CD4-positive, CD25-positive, alpha-beta regulatory T cell (primary cell): Measurements from ENCODE around the gene VWA1. TPM values are rescaled to one million over a fixed set of nuclear protein-coding genes. Genes with fewer than 3 reads are reported as not detected.

Source experiments
- ATAC-seq, 2 donors: fragments of 150-1000 bp; cut with Tn5 transposase; one replicate each; pipeline ENCODE4 v1.10.0; 2021; ENCODE audit warnings: low read depth in 2 of 2, moderate number of reproducible peaks in 2 of 2, moderate library complexity in 1 of 2
- DNase-seq, 3 donors: peaks; one replicate each; pipeline versions ENCODE4 v3.0.0 to v3.0.0-alpha.2; 2012 to 2022; ENCODE audit warnings: mixed read lengths in 1 of 3
- H3K27ac ChIP-seq: one replicate; pipeline ENCODE4 v1.7.0; 2013; ENCODE audit warnings: mild to moderate bottlenecking, low read length; ENCODE audit not compliant: insufficient read depth, poor library complexity, severe bottlenecking
- H3K27me3 ChIP-seq: one replicate; pipeline ENCODE4 v1.7.0; 2013; ENCODE audit warnings: low read length; ENCODE audit not compliant: control insufficient read depth, insufficient read depth
- H3K36me3 ChIP-seq: one replicate; pipeline ENCODE4 v1.7.0; 2013; ENCODE audit warnings: mild to moderate bottlenecking, low read length, moderate library complexity; ENCODE audit not compliant: control insufficient read depth, insufficient read depth
- H3K4me1 ChIP-seq: 2 replicates; pipeline ENCODE4 v1.7.0; 2013; ENCODE audit warnings: mild to moderate bottlenecking, low read length; ENCODE audit not compliant: insufficient read depth, control insufficient read depth, poor library complexity, severe bottlenecking
- H3K4me3 ChIP-seq: one replicate; pipeline ENCODE4 v1.7.0; 2013; ENCODE audit warnings: low read depth, mild to moderate bottlenecking, low read length, moderate library complexity
- H3K9me3 ChIP-seq, 2 experiments: 1 replicate in 1 of 2; 2 replicates in 1 of 2; pipeline ENCODE4 v1.7.0; 2013; ENCODE audit warnings: low read length in 2 of 2, mild to moderate bottlenecking in 1 of 2, moderate library complexity in 1 of 2; ENCODE audit not compliant: control insufficient read depth in 2 of 2
- H3K27ac Mint-ChIP-seq, 3 donors: one replicate each; pipeline ENCODE4 v1.8.0; 2020 to 2022; ENCODE audit warnings: mild to moderate bottlenecking in 3 of 3, mixed read lengths in 3 of 3, moderate library complexity in 2 of 3
- H3K27me3 Mint-ChIP-seq: one replicate; pipeline ENCODE4 v1.8.0; 2022; ENCODE audit warnings: mild to moderate bottlenecking, mixed read lengths
- H3K36me3 Mint-ChIP-seq: one replicate; pipeline ENCODE4 v1.8.0; 2020; ENCODE audit warnings: mixed read lengths
- H3K4me1 Mint-ChIP-seq, 4 donors: one replicate each; pipeline ENCODE4 v1.8.0; 2020 to 2022; ENCODE audit warnings: mixed read lengths in 4 of 4, mild to moderate bottlenecking in 1 of 4
- H3K4me3 Mint-ChIP-seq, 4 donors: one replicate each; pipeline ENCODE4 v1.8.0; 2020 to 2022; ENCODE audit warnings: mild to moderate bottlenecking in 4 of 4, mixed read lengths in 4 of 4, moderate library complexity in 3 of 4
- H3K9me3 Mint-ChIP-seq, 7 donors: one replicate each; pipeline ENCODE4 v1.8.0; 2020 to 2022; ENCODE audit warnings: mixed read lengths in 7 of 7, mild to moderate bottlenecking in 3 of 7, moderate library complexity in 2 of 7
- polyA plus RNA-seq, 4 donors: library from polyadenylated mRNA; unstranded; fragments of 300-500 nt; fragmentation: Illumina TruSeq; gene quantifications; one replicate each; pipeline ENCODE4 v1.2.3, GENCODE V29; 2021
- total RNA-seq: library from RNA; stranded (reverse); gene quantifications from one replicate; pipeline ENCODE4 v1.2.3, GENCODE V29; 2022

VWA1 gene
- total and polyA plus RNA-seq, 5 donors from 2014 or later, result not detected

GRCh38 chr1:1436630-1437032 is 1.1 kb downstream of the VWA1 start:
- H3K4me3 Mint-ChIP-seq, result no peak overlapping the region
- no peak overlapping the region for H3K27ac Mint-ChIP-seq
- H3K27me3 ChIP-seq, result peaks cover 4% of the 10 kb centered on the region
- no peaks in the 10 kb centered on the region for H3K9me3 ChIP-seq
- H3K27me3 Mint-ChIP-seq, result peaks cover 17% of the 10 kb centered on the region
- no peaks in the 10 kb centered on the region for H3K36me3 Mint-ChIP-seq
- no peak overlapping the region for H3K4me3 ChIP-seq
- no peak for ATAC-seq
- peaks cover 0 to 3% (median 0%) of the 10 kb centered on the region in 4 donors for H3K4me1 Mint-ChIP-seq
- H3K27ac ChIP-seq, result no peak overlapping the region
- peaks cover 11% of the 10 kb centered on the region for H3K4me1 ChIP-seq
- no peaks in the 10 kb centered on the region for H3K9me3 Mint-ChIP-seq
- H3K36me3 ChIP-seq, result no peaks in the 10 kb centered on the region
- DNase-seq, result no peak

DNA sequence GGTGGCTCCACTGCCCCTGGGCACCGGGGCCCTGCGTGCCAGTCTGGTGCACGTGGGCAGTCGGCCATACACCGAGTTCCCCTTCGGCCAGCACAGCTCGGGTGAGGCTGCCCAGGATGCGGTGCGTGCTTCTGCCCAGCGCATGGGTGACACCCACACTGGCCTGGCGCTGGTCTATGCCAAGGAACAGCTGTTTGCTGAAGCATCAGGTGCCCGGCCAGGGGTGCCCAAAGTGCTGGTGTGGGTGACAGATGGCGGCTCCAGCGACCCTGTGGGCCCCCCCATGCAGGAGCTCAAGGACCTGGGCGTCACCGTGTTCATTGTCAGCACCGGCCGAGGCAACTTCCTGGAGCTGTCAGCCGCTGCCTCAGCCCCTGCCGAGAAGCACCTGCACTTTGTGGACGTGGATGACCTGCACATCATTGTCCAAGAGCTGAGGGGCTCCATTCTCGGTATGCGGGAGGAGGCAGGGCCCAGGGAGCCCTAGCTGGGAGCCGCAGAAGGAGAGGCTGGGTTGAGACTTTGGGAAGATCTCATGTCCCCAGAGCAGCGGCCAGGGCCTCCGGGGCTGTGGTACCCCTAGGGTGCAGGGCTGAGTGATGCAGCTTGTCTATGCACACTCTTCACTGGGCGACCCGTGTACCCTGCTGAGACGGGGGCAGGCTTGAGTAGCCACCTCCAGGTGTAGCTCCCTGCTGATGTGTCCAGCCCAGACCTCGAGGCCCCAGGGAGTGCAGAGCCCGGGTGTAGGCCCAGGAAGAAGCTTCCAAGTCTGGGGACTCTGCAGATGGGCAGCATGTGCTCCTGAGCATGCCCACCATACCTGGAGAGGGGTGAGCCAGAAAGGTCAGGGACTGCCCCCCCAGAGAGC is 1.8 kb downstream of the VWA1 start:
- DNase-seq (no peak), ATAC-seq (no peak)
- H3K9me3 ChIP-seq, result no peaks in the 10 kb centered on the region
- no peaks in the 10 kb centered on the region for H3K36me3 Mint-ChIP-seq
- H3K27me3 ChIP-seq, result peaks cover 4% of the 10 kb centered on the region
- H3K9me3 Mint-ChIP-seq, result no peaks in the 10 kb centered on the region
- H3K27ac ChIP-seq, result no peak overlapping the region
- H3K4me3 ChIP-seq, result no peak overlapping the region
- peaks cover 0 to 3% (median 0%) of the 10 kb centered on the region in 4 donors for H3K4me1 Mint-ChIP-seq
- no peak overlapping the region for H3K27ac Mint-ChIP-seq
- H3K36me3 ChIP-seq, result no peaks in the 10 kb centered on the region
- H3K4me1 ChIP-seq, result peaks cover 11% of the 10 kb centered on the region
- H3K27me3 Mint-ChIP-seq, result peaks cover 17% of the 10 kb centered on the region
- no peak overlapping the region for H3K4me3 Mint-ChIP-seq

GRCh38 chr1:1437904-1438376 is 2.5 kb downstream of the VWA1 start:
- Histone ChIP-seq H3K27me3 (peaks cover 4% of the 10 kb centered on the region), H3K4me1 (peaks cover 11% of the 10 kb centered on the region), H3K36me3 (no peaks in the 10 kb centered on the region), H3K4me3 (no peak overlapping the region), H3K9me3 (no peaks in the 10 kb centered on the region), H3K27ac (no peak overlapping the region)
- ATAC-seq (no peak), DNase-seq (no peak)
- peaks cover 15% of the 10 kb centered on the region for H3K27me3 Mint-ChIP-seq
- H3K9me3 Mint-ChIP-seq, result no peaks in the 10 kb centered on the region
- no peak overlapping the region for H3K4me3 Mint-ChIP-seq
- peaks cover 0 to 3% (median 0%) of the 10 kb centered on the region in 4 donors for H3K4me1 Mint-ChIP-seq
- H3K27ac Mint-ChIP-seq, result no peak overlapping the region
- H3K36me3 Mint-ChIP-seq, result no peaks in the 10 kb centered on the region

DNA sequence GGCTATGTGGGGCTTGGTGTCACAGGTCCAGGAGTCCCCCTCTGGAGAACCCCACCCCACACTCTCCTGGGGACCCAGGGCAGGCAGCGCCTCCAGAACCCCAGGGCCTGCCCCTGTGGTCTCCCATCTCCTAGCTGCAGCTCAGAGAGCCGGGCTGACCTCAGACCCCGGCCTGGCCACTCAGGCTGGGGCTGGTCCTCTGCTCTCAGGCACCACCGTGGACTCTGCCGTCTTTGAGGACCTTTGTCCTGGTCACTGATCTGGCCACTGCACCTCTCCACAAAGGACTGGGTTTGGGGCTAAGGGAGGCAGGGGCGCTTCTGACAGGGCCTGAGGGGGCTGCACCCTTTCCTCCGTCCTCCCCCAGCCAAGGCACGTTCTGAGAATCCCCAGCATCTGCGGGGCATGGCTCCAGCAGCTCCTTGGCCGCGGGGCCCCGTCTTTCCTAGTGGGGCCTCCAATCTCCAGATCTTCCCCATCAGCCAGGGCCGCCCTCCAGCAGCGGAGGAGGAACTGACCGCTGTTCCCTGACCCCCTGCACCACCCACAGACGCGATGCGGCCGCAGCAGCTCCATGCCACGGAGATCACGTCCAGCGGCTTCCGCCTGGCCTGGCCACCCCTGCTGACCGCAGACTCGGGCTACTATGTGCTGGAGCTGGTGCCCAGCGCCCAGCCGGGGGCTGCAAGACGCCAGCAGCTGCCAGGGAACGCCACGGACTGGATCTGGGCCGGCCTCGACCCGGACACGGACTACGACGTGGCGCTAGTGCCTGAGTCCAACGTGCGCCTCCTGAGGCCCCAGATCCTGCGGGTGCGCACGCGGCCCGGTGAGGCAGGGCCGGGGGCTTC is 3.3 kb downstream of the VWA1 start:
- H3K4me1 ChIP-seq, result peaks cover 11% of the 10 kb centered on the region
- Mint-ChIP-seq H3K36me3 (no peaks in the 10 kb centered on the region), H3K27ac (no peak overlapping the region), H3K9me3 (no peaks in the 10 kb centered on the region), H3K27me3 (peaks cover 12% of the 10 kb centered on the region), H3K4me3 (no peak overlapping the region), H3K4me1 (peaks cover 0 to 3% (median 0%) of the 10 kb centered on the region in 4 donors)
- H3K27ac ChIP-seq, result no peak overlapping the region
- ATAC-seq (no peak), DNase-seq (no peak)
- peaks cover 4% of the 10 kb centered on the region for H3K27me3 ChIP-seq
- no peak overlapping the region for H3K4me3 ChIP-seq
- H3K36me3 ChIP-seq, result no peaks in the 10 kb centered on the region
- H3K9me3 ChIP-seq, result no peaks in the 10 kb centered on the region

- DNase-seq (no peak), ATAC-seq (no peak)
- Mint-ChIP-seq H3K9me3 (no peaks in the 10 kb centered on the region), H3K4me3 (no peak overlapping the region), H3K27me3 (peaks cover 12% of the 10 kb centered on the region), H3K36me3 (no peaks in the 10 kb centered on the region), H3K27ac (no peak overlapping the region), H3K4me1 (peaks cover 0 to 3% (median 0%) of the 10 kb centered on the region in 4 donors)
- H3K27me3 ChIP-seq, result peaks cover 4% of the 10 kb centered on the region
- no peak overlapping the region for H3K4me3 ChIP-seq
- H3K9me3 ChIP-seq, result no peaks in the 10 kb centered on the region
- peaks cover 11% of the 10 kb centered on the region for H3K4me1 ChIP-seq
- H3K27ac ChIP-seq, result no peak overlapping the region
- no peaks in the 10 kb centered on the region for H3K36me3 ChIP-seq
These were observed 4.2 kb downstream of the VWA1 start for GRCh38 chr1:1439546-1440261.

DNA sequence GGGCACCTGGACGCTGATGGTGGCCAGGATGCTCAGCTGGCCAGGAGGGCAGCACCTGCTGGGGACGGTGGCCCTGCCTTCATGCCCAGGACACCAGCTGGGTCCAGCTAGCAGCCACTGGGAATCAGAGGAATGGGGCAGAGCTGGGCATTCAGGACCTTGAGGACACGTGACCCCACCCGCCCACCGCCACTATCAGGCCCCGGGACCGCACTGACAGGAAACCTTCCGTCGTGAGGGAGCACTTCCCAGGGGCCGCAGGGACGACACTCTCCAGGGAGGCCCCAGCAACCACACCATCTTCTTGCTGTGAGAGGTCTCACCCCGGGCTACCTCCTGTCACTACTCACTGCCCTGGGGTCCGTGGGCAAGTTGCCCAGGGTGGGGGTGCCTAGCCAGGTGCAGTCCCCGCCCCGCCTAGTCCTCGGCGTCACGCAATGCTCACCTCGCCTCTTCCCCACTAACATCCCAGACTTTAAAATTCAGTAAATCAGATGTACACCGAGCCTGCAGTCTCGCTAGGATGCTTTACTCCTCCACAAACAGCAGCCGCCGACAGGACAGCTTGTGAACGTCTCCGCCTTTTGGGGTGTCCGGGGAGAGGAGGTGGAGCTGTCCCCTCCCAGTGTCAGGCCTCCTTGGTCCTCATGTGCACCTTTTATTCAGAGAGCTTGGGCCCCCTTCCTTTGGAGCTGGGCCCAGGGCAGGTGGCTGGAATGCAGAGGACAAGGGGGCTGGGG is 4.9 kb downstream of the VWA1 start:
- Mint-ChIP-seq H3K9me3 (no peaks in the 10 kb centered on the region), H3K4me3 (no peak overlapping the region), H3K4me1 (peaks cover 0 to 3% (median 0%) of the 10 kb centered on the region in 4 donors), H3K36me3 (no peaks in the 10 kb centered on the region), H3K27ac (no peak overlapping the region), H3K27me3 (peaks cover 7% of the 10 kb centered on the region)
- Histone ChIP-seq H3K4me1 (peaks cover 6% of the 10 kb centered on the region), H3K4me3 (no peak overlapping the region), H3K27ac (no peak overlapping the region), H3K36me3 (no peaks in the 10 kb centered on the region), H3K9me3 (no peaks in the 10 kb centered on the region), H3K27me3 (no peaks in the 10 kb centered on the region)
- ATAC-seq, result no peak
- DNase-seq, result no peak
